ENCODE results near the gene NTM.

The NTM gene

GRCh38 chr11:131809203-131809918, 438.9 kb downstream of the NTM start:
- DNase-seq (ENCODE audit: low read depth in 2 of 2, low spot score in 1 of 2): no peak

DNA sequence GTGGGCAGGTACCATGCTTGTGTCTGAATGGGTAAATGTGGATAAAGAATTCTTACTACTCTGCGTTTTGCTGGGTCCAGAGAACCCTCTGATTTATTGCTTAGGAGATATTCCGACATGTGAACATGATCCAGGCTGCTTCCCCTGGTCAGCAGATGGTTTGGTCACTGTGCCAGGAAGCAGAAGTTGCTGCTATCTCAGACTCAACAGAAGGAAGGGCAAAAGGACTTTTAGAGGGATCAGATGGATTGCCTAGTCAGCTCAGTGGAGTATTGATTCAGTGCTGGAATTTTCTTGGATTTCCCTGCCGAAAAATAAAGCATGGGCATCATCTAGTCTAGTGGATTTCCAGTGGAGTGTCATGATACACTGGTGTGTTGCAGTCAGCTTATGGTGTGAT, 440.1 kb downstream of the NTM start:
- no peak for DNase-seq (ENCODE audit: low read depth in 2 of 2, low spot score in 1 of 2)

- DNase-seq (ENCODE audit: low read depth in 2 of 2, low spot score in 1 of 2): no peak
Measured at GRCh38 chr11:131811383-131811782, 441.0 kb downstream of the NTM start.

DNA sequence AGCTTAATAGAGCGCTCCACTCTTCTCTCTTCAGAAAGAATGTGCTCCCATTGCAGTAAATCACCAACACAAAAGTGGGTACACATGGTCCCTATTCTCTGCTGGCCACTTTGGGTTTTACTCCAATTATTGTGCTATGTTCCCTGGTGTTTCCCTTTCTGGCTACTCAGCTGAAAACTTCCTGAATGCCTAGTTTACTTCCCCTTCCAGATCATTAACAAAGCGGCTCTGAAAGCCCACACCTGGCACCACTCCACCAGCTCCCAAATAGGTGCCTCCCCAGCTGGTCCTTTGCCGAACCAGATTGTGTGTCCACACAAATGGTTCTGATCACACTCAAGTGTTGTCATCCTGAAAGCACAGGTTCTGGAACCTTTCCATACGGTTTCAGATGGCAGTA, 443.7 kb downstream of the NTM start:
- no peak for DNase-seq (ENCODE audit: low read depth in 2 of 2, low spot score in 1 of 2)

DNA sequence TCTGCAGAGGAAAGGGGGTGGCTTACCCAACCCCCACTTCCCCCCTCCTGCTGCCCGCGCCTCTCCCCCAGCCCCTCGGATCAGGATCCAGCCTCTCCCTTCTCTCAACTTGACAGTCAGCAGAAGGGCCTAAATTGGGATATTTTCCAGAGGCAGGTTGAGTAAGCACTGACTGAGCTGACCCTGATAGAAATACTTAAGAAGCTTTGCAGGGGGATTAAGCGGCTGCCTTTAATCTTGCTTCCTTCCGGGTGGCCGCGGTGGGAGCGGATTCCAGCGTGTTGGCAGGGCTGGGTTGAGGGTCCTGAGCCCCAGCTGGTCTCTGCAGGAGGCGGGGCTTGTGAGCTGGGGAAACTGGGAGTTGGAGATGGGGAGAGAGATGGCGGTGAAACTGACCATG, 445.2 kb downstream of the NTM start:
- DNase-seq (ENCODE audit: low read depth in 2 of 2, low spot score in 1 of 2): no peak

DNA sequence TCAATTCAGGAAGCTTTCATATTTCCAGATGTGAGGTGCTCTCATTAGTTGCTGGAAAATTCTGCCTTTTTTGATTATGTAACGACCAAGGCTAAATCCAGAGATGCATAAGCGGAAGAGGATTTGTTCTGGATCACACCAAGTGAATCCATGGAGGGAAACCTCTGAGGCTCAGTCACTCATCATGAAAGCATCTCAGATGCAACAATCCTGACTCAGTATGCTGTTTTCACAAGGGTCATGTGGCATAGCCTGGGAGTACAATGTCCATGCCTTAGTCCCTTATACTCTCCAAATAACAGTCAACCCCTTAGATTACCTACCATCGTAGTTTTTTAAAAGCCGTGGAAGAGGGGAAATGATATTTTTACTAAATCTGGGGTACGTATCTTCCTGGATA, 445.6 kb downstream of the NTM start:
- DNase-seq (ENCODE audit: low read depth in 2 of 2, low spot score in 1 of 2): no peak

DNA sequence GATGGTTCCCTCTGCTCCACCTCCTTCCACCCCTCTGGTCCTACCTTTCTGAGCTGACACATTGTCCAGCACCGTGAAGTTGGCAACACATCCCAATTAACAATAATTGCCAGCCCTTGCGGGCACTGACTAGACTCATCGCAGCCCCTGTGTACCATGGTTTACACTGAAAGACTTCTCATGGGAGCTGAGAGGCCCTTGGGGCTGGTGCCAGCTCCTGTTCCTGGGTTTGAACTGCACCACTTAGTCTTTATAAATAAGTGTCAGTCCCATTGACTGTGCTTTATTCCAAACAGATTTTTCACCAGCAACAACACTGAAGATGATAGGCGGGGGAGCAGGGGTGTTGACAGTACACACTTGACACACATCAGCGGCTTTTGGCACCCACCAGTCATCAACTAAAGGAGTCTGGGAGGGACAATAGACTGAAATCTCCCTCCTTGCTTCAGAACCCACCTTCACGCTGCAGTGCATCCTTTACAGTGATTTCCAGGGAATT, 447.3 kb downstream of the NTM start:
- no peak for DNase-seq (ENCODE audit: low read depth in 2 of 2, low spot score in 1 of 2)

DNA sequence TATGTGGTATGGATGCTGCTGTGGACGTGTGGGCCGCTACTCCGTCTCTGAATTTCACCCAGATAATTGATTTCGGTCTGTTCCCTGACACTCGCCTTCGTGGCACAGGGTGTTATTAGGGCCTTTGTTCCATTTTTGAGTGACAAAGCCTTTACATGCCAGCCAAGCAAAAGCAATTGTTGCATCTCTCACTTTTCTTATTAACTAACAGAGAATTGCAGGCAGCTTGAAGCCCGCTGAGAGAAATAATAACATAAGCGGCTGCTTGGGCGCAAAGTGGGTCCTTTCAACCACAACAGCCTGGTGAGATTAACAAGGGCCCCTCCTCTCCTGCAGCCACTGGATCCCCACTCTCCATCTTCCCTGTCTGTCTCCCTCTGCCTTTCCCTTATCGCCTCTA, 449.4 kb downstream of the NTM start:
- DNase-seq (ENCODE audit: low read depth in 2 of 2, low spot score in 1 of 2): no peak

DNA sequence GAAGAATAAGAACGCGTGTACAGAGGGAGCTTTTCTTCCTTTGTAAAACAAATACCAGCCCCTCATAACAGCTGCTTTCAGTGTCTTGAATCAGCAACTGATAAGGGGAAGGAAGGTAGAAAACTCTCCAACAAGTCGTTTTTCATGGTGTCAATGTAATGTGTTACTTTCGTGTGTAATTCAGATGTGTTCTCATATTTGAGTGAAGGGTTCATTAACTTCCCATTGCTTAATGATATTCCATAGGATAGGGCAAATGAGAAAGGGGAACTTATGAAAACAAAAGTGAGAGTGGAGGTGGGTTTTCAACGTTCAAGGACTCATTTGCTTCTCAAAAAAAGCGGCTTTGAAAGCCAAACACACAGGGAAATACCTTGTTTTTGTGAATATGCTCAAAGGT, 452.1 kb downstream of the NTM start:
- DNase-seq (ENCODE audit: low read depth in 2 of 2, low spot score in 1 of 2): no peak

GRCh38 chr11:131823772-131824171, 453.4 kb downstream of the NTM start:
- DNase-seq (ENCODE audit: low read depth in 2 of 2, low spot score in 1 of 2): no peak

- no peak for DNase-seq (ENCODE audit: low read depth in 2 of 2, low spot score in 1 of 2)
Measured at GRCh38 chr11:131824771-131825170, 454.4 kb downstream of the NTM start.

DNA sequence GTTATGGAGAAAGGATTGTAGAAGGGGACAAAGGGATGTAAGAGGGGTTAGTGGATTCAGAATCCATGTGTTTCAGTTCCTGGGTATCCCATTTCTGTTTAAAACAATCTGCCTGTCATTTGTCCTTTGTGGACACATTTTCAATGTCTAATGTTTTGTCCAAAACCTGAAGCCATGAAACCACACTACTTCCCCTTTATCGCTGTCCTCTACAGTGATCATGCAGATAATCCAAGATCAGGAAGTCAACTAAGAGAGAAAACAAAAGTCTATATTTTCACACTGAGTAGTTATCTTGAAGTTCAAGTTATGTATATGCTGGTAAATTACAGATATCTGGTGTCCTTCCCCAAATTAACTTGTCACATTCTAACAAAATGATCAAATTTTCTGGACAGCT, 457.0 kb downstream of the NTM start:
- no peak for DNase-seq (ENCODE audit: low read depth in 2 of 2, low spot score in 1 of 2)

DNA sequence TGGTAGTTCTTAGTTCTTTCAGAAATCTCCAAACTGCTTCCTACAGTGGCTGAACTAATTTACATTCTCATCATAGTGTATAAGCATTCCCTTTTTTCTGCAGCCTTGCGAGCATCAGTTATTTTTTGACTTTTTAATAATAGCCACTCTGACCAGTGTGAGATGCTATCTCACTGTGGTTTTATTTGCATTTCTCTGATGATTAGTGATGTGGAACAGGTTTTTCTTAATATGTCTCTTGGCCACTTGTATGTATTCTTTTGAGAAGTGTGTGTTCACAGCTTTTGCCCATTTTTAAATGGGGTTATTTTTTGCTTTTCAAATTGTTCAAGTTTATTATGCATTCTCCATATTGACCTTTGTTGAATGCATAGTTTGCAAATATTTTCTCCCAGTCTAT, 459.3 kb downstream of the NTM start:
- no peak for DNase-seq (ENCODE audit: low read depth in 2 of 2, low spot score in 1 of 2)

DNA sequence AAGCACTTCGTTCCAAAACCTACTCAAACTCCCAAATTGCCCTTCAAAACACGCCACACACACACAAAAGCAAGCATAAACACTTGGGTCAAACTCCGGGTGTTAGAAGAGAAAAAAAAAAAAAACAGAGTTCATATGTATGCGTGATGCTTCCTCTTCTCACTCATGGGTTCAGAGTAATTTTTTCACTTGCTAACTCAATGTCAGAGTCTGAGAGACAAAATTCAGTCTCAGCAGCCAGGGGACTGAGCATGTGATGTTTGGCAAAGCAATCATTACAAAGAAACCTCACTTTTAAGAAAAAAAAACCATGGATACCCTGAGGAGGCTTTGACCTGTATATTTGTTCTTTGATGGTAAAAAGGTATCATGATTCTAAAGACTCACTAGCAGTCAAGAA, 461.7 kb downstream of the NTM start:
- no peak for DNase-seq (ENCODE audit: low read depth in 2 of 2, low spot score in 1 of 2)

DNA sequence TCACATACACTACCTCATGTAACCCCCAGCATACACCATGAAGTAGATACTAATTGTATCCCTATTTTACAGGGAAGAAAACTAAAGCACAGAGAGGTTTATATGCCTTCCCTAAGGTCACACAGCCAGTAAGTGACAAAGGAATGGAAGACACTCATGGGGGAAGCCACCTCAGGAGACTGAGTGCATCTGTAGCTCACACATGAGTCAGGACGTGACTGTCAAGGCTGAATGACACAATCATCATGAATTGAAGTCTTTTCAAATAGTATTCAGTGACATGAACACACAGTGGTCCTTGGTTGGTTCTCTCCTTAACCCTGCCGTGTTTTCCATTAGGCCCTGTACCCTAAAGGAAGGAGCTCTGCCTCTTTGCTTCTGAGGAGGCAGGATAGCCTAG, 463.0 kb downstream of the NTM start:
- DNase-seq (ENCODE audit: low read depth in 2 of 2, low spot score in 1 of 2): no peak

DNA sequence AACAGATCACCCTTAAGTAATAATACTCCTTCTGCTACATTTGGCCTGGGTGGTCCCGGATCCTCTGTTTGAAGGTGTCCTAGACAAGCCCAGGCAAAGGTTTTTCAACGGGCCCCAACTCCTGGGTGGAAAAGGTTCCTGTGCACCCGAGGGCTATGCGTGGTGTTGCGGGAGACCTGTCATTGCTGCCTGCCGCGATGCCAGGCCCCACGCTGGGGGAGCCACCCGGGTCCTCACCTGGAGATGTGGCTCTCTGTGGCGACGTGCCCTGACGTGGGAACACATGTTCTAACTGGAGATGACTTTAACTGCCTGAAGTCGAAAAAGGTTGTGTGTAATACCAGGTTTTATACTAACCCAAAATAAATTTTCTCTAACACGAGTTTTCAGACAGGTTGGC, 467.1 kb downstream of the NTM start:
- no peak for DNase-seq (ENCODE audit: low read depth in 2 of 2, low spot score in 1 of 2)

- DNase-seq (ENCODE audit: low read depth in 2 of 2, low spot score in 1 of 2): no peak
Measured at GRCh38 chr11:131838016-131838415, 467.6 kb downstream of the NTM start.

GRCh38 chr11:131839326-131839725, 468.9 kb downstream of the NTM start:
- DNase-seq (ENCODE audit: low read depth in 2 of 2, low spot score in 1 of 2): no peak

DNA sequence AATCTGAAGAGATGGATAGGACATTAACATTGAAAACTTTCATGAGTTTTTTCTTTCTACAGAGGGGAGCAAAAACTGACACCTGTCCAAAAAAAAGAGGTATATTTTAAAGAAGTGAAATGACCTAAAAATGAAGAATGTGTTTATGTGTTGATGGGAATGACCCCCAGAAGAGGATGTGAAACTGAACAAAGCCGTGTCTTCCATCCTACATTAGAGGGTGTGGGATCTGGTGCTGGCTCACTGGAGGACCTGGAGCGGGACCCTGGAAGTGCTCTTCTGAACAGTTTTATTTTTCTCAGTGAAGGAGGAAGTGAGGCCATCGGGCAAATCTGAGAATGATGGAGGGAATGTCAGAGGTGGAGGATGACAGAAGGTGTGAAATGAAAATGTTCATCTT, 470.1 kb downstream of the NTM start:
- DNase-seq (ENCODE audit: low read depth in 2 of 2, low spot score in 1 of 2): no peak

DNA sequence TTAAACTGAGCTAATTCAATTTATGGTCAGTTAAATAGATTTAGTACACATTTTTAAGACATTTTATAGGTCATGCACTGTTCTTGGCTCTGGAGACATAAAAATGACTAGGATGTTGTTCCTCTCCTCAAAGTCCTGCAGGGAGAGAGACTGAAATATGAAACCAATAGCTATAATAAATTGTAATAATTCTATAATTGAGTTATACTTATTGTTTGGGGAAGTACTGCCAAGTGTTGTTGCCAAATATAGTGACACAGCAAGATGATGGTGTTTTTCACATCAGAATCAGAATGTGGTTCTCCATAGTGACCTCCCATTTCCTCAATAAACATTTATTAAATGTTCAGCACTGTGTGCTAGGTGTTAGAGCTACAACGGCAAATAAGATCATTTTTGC, 470.6 kb downstream of the NTM start:
- DNase-seq (ENCODE audit: low read depth in 2 of 2, low spot score in 1 of 2): no peak

GRCh38 chr11:131841925-131842635, 471.7 kb downstream of the NTM start:
- DNase-seq (ENCODE audit: low read depth in 2 of 2, low spot score in 1 of 2): no peak

DNA sequence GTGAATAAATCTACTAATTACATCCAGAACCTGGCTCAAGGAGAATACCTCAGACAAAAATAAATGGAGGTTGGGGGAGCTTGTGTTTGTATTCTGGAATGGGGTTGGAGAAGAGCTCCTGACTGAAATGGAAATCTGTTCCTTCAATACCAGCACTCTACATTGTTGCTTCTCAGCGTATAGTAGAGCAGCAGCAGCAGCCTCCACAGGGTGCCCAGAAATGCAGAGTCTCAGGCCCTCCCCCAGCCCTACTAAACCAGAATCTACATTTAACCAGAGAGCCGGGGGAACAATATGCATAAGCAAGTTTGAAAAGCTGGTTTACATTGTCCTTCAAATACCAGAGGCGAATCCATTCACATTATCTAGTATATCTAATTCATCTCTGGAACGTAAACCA, 474.8 kb downstream of the NTM start:
- DNase-seq (ENCODE audit: low read depth in 2 of 2, low spot score in 1 of 2): no peak

DNA sequence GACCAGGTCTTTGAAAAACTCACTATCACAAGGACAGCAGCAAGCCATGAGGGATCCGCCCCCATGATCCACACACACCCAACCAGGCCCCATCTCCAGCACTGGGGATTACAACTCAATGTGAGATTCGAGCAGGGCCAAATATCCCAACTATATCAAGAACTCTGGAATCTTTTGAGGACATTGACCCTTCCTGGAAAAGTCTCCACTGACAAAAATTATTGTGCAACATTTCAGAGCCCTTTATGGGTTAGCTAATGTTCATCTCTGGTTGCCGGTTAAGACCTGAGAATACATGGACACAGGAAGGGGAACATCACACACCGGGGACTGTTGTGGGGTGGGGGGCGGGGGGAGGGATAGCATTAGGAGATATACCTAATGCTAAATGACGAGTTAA, 479.1 kb downstream of the NTM start:
- DNase-seq (ENCODE audit: low read depth in 2 of 2, low spot score in 1 of 2): no peak
